Sigmoid colon (tissue), 4 donors: ENCODE measurements around the gene HENMT1.

Experiments used
- CTCF ChIP-seq, 4 experiments: fragments of 450-650 bp in 3 of 4; fragments of 200-600 bp in 1 of 4; IDR thresholded peaks; one replicate each; pipeline ENCODE4 v1.5.1; 2016 to 2019; ENCODE audit warnings: antibody characterized with exemption in 4 of 4, mild to moderate bottlenecking in 3 of 4, moderate library complexity in 2 of 4
- POLR2A ChIP-seq, 2 donors: fragments of 450-650 bp; IDR thresholded peaks; one replicate each; pipeline ENCODE4 v1.6.1; 2016; ENCODE audit warnings: antibody characterized with exemption in 2 of 2, mild to moderate bottlenecking in 2 of 2, moderate library complexity in 2 of 2
- POLR2AphosphoS5 ChIP-seq, 4 donors: sonication (generic); formaldehyde crosslinking; IDR thresholded peaks; one replicate each; pipeline ENCODE4 v1.6.1; 2017; ENCODE audit warnings: antibody characterized with exemption in 4 of 4

DNA sequence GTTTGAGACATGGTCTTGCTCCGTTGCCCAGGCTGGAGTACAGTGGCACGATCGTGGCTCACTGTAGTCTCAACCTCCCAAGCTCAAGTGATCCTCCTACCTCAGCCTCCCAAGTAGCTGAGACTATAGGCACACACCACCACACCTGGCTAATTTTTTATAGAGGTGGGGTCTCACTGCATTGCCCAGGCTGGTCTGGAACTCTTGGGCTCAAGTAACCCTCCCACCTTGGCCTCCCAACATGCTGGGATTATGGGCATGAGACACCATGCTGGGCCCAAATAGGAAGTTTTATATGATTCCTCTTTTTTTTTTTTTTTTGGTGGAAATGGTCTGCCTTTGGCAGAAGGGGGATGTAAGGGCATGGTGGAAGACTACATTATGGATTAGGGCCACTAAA lies 45.8 kb upstream of the HENMT1 start:
- TF ChIP-seq CTCF (IDR thresholded peaks at IDR 0.05) (no peak), POLR2A (IDR thresholded peaks at IDR 0.05) (no peak), POLR2AphosphoS5 (IDR thresholded peaks at IDR 0.05) (no peak)
